ENCODE results near the gene PHACTR3.

Gene PHACTR3

DNA sequence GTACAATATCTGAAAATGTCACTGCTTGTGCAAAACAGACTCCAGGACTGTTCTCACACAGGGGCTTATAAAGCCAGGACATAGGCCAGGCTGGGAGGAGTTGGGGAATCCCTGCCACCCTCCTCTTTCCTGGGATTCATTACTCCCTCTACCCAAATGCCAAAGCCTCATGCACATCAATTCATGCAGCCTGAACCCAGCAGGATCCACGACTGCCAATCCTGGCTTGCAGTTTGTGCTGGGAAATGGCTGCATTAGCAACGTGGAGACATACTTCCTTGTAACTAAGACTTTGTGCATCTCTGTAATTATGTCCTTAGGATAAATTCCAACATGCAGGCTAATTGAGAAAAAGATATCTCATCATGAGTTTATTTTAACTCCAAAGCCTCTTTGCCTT lies 185.3 kb downstream of the PHACTR3 start:
- TF ChIP-seq, protein P1, sequence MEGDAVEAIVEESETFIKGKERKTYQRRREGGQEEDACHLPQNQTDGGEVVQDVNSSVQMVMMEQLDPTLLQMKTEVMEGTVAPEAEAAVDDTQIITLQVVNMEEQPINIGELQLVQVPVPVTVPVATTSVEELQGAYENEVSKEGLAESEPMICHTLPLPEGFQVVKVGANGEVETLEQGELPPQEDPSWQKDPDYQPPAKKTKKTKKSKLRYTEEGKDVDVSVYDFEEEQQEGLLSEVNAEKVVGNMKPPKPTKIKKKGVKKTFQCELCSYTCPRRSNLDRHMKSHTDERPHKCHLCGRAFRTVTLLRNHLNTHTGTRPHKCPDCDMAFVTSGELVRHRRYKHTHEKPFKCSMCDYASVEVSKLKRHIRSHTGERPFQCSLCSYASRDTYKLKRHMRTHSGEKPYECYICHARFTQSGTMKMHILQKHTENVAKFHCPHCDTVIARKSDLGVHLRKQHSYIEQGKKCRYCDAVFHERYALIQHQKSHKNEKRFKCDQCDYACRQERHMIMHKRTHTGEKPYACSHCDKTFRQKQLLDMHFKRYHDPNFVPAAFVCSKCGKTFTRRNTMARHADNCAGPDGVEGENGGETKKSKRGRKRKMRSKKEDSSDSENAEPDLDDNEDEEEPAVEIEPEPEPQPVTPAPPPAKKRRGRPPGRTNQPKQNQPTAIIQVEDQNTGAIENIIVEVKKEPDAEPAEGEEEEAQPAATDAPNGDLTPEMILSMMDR (IDR thresholded peaks at IDR 0.05; ENCODE audit: insufficient read depth, low read depth, low read length, missing control alignments): no peak
- DNase-seq (ENCODE audit: low read depth): no peak
- no peak overlapping the region for H3K4me3 ChIP-seq (ENCODE audit: low read depth, low read length)

DNA sequence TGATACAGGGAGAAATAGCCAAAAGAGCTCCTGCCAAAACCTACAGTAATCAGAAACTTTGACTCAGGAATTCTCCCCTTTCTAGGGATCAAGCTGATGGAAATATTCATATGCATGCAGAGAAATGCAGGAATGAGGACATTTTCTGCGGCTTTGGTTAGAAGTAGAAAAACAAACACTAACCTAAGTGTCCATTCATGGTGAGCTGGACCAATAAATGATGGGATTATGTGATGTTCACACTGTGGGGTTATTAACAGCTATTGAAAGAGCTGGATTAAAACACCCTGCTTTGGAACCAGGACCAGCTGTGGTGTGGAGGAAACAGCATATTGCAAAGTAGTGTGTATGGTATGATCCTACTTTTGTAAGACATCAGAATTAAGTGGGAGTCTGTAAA lies 186.0 kb downstream of the PHACTR3 start:
- no peak overlapping the region for H3K4me3 ChIP-seq (ENCODE audit: low read depth, low read length)
- no peak for DNase-seq (ENCODE audit: low read depth)
- TF ChIP-seq, protein P1 (IDR thresholded peaks at IDR 0.05; ENCODE audit: insufficient read depth, low read depth, low read length, missing control alignments): no peak

DNA sequence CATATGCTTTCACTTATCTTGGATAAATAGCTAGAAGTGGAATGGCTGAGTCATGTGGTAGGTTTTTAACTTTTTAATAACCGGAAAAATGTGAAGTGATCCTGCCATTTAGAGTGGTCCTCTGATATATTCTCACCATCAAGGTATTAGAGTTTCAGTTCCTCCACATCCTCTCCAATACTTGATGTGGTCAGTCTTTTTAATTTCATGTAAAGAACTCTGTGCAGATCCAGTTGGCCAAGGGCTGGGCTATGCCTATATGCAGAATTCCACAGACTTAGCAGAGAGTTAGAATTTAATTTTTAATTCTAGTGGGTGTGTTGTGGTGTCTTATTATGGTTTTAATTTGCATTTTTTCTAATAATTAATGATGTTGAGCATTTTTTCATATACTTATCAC lies 188.0 kb downstream of the PHACTR3 start:
- TF ChIP-seq, protein P1 (IDR thresholded peaks at IDR 0.05; ENCODE audit: insufficient read depth, low read depth, low read length, missing control alignments): no peak
- H3K4me3 ChIP-seq (ENCODE audit: low read depth, low read length): no peak overlapping the region
- no peak for DNase-seq (ENCODE audit: low read depth)

DNA sequence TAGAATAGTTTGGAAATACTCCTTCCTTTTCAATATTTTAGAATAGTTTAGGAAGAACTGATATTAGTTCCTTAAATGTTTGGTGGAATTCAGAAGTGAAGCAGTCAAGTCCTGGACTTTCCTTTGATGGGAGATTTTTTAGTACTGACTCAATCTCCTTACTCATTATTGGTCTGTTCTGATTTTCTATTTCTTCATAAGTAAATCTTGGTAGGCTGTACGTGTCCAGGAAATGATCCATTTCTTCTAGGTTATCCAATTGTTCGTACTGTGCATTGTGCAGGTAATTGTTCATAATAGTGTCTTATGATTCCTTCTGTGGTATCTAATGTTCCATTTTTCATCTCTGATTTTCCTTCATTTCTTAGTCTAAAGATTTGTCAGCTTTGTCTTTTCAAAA lies 190.2 kb downstream of the PHACTR3 start:
- TF ChIP-seq, protein P1 (IDR thresholded peaks at IDR 0.05; ENCODE audit: insufficient read depth, low read depth, low read length, missing control alignments): no peak
- no peak overlapping the region for H3K4me3 ChIP-seq (ENCODE audit: low read depth, low read length)
- no peak for DNase-seq (ENCODE audit: low read depth)

DNA sequence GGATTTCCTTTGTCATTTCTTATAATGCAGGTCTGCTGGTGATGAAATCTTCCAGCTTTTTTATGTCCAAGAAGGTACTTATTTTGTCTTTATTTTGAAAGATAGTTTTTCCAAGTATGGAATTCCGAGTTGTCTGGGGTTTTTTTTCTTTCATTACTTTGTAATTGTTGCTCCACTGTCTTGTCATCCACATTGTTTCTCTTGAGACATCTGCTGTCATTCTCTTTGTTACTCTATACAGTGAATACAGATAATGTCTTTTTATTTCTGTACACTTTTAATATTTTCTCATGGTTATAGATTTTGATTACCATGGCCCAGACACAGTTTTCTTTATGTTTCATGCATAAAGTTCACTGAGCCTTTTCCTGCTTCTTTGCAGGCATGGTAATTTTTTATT lies 196.0 kb downstream of the PHACTR3 start:
- no peak overlapping the region for H3K4me3 ChIP-seq (ENCODE audit: low read depth, low read length)
- TF ChIP-seq, protein P1 (IDR thresholded peaks at IDR 0.05; ENCODE audit: insufficient read depth, low read depth, low read length, missing control alignments): no peak
- no peak for DNase-seq (ENCODE audit: low read depth)

DNA sequence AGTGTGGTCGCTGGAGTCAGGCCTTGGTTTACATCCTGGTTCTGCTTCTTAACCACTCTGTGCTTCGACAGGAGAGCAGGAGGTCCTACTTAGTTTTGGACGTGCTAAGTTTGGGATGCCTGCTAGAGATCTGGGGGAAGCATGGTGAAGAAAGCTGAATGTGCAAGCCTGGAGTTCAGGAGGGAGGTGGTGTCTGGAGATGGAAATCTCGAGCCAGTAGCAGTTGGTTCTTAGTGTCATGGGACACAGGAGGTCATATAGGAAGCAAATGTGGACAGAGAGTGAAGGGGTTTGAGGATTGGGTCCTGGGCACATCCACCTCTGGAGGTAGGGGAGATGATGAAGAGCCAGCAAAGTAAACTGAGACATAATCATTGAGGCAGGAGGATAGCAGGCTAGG lies 197.7 kb downstream of the PHACTR3 start:
- TF ChIP-seq, protein P1 (IDR thresholded peaks at IDR 0.05; ENCODE audit: insufficient read depth, low read depth, low read length, missing control alignments): no peak
- no peak overlapping the region for H3K4me3 ChIP-seq (ENCODE audit: low read depth, low read length)
- DNase-seq (ENCODE audit: low read depth): no peak

DNA sequence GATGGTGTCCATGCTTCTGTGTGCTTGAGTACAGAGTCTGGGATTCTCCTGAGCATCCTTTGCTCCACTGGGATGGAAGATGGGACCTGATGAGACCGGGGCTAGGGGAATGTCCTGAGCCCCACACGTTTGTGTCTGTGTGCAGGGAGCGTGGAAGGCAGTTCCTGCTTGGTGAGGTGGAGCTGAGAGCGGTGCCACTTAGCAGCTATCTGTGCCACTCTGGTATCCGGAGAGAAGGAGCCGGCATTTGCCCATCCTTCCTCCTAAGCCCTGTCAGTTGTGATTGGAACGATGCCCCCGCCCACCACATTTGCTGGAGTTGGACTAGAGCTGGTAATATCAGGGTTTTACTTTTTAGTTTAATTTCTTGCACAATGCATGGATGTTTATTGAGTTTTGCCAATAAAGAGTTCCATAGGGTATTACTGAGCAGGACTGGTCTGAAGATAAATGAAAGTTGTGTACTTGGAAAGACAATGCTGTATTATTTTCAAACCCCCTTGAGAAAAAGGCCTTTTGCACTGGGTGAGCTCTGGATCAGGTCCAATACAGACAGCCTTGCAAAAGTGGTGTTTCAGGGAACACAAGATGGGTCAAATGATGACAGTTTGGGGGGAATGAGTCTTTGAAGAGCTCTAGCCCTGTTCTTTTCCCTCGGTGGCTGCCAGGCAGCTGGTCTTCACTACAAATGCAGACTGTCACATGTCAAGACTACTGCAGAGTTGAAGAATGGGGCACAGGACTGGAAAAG lies 198.3 kb downstream of the PHACTR3 start:
- no peak overlapping the region for H3K4me3 ChIP-seq (ENCODE audit: low read depth, low read length)
- DNase-seq (ENCODE audit: low read depth): no peak
- TF ChIP-seq, protein P1 (IDR thresholded peaks at IDR 0.05; ENCODE audit: insufficient read depth, low read depth, low read length, missing control alignments): no peak
